GM12874 (cell line): ENCODE data around the gene ZNF213.

Experiments
- TF ChIP-seq, protein P1 (sequence below): IDR thresholded peaks from 2 replicates; pipeline ENCODE4 v1.5.1; 2011; ENCODE audit warnings: low read depth, mild to moderate bottlenecking, control low read depth, low read length, moderate library complexity; ENCODE audit not compliant: insufficient read depth

The ZNF213 gene

DNA sequence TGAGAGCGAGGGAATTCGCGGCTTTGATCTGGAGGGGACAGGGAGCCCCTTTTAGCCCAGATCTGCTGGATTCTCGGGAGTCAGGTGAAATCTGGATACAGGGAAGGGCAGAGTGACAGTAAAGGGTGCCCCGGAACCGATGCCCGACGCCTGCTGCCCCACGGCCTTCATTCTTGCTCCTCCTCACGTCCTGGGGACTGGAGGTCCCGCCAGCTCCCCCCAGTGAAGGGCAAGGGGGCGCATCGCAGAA is 53.8 kb downstream of the ZNF213 start:
- TF ChIP-seq, protein P1, sequence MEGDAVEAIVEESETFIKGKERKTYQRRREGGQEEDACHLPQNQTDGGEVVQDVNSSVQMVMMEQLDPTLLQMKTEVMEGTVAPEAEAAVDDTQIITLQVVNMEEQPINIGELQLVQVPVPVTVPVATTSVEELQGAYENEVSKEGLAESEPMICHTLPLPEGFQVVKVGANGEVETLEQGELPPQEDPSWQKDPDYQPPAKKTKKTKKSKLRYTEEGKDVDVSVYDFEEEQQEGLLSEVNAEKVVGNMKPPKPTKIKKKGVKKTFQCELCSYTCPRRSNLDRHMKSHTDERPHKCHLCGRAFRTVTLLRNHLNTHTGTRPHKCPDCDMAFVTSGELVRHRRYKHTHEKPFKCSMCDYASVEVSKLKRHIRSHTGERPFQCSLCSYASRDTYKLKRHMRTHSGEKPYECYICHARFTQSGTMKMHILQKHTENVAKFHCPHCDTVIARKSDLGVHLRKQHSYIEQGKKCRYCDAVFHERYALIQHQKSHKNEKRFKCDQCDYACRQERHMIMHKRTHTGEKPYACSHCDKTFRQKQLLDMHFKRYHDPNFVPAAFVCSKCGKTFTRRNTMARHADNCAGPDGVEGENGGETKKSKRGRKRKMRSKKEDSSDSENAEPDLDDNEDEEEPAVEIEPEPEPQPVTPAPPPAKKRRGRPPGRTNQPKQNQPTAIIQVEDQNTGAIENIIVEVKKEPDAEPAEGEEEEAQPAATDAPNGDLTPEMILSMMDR = no peak

DNA sequence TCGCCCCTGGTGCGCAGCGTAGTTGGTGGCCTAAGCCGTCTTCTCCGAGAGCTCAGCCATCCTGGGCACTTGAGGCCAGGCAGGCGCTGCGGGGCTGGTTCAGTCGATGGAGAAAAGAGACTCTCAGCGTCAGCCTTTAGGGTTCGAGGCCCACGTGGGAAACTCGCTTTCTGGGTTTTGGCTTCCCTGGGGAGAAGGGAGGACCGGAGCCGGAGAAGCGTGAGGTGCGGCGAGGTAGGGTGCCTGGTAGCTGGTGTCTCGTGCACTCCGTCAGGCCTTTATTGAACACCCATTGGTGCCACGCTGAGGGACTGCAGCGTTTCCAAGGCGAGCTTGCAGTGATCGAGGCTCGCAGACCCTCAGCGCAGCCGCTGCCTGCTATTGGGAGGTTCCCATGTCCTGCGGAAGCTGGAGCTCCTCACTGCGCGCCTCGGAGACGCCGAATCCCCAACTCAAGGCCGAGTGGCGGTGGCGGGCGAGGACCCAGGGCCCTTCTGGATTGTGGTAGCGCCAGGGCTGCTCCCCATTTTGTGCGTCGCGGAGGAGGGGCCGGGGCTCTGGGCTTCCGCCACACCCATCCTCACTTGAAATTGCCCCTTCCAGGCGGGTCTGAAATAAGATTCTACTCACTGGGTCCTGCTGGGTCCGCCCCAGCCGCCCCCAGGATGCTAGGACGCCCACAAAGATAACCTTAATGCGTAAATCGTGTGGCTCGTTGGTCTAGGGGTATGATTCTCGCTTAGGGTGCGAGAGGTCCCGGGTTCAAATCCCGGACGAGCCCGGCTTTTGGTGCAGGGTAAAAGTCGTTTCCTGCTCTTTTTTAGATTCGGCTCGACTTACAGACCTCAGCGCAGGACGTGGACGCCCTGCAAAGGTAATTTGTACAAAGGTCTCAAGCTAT is 54.3 kb downstream of the ZNF213 start:
- TF ChIP-seq, protein P1 = no peak

DNA sequence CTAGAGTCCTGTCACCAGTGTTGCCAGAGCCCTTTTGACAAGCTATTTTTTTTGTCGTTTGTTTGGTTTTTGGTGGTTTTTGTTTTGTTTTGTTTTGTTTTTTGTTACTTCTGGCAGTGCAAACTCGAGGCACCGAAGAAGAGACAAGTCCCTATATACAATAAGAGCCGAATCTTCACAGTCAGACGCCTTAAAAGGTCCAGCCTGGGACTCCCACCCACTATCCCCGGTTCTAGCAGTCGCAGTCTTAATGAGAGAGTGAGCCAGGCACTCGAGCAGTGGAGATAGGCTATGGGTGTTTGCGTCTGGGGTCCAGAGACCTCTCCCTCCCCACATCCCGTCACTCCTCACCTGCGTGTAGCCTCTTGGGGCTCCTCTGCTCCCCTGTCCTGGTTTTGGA is 55.0 kb downstream of the ZNF213 start:
- TF ChIP-seq, protein P1 = no peak

DNA sequence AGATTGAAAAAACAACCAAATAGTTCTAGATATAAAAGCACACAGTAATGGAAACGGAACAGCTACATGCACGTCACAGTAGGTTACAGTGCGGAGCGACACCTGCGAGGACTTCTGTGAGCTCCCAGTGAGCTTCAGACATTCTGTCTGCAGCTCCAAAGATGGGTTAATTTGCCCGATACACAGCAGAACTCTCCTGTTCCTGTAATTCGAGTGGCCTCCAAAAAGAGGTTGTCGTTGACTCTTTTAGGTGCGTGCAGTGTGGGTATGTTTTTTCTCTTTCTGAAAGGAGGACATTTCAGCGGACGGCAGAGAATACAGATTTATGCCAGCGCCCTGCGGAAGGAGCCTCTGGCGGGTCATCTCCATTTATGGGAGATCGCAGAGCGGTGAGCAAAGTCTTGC is 56.1 kb downstream of the ZNF213 start:
- TF ChIP-seq, protein P1 = no peak
